Activated T-helper 1 cell treated with Interleukin-2 at 50 U/mL for 16 hours (primary cell): ENCODE data around the gene OR13J1.

Source experiments
- DNase-seq: peaks from one replicate; pipeline ENCODE4 v3.0.0-alpha.2; 2020; ENCODE audit warnings: low read depth

Gene OR13J1

DNA sequence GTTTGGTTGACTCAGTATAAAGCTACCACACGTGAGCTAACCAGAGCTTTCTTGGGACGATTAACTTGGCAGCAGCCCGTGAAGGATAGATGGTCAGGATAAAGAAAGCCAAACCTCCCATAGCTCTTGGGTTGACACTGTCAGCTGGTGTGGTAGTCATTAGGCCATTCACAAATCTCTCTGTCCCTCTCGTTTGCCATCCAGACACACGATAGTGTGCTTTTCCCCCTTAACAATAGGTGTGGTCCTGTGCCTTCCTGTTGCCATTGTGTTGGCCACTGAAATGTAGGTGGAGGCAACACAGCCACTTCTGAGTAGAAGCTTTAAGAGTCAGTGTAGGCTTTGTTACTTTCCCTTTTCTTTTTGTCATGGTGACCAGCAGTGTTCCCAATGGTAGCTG is 11.7 kb downstream of the OR13J1 start:
- DNase-seq = no peak

GRCh38 chr9:35856882-35857281 is 13.3 kb downstream of the OR13J1 start:
- DNase-seq = no peak

DNA sequence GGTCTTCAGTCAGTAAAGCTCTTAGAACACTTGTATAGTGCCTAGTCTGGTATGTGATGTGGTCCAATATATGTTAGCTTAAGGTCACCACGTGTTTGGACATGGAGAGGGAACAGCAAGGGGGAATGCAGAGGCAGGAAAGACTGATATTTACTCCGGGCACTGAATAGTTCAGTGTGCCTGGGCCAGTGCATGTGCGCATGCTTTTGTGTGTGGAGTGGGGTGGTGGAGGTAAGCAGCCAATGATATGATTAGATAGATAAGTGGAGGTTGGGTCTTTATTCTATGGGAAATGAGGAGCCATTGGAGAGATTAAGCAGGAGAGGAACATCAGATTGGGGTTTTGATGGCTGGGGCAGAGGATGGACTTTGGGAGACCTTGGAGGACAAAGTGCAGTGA is 14.0 kb downstream of the OR13J1 start:
- no peak for DNase-seq

GRCh38 chr9:35854091-35854762 is 16.0 kb downstream of the OR13J1 start:
- DNase-seq = no peak

- DNase-seq = no peak
Observed at GRCh38 chr9:35852876-35853865, 17.0 kb downstream of the OR13J1 start.

GRCh38 chr9:35852267-35852815 is 17.9 kb downstream of the OR13J1 start:
- no peak for DNase-seq

DNA sequence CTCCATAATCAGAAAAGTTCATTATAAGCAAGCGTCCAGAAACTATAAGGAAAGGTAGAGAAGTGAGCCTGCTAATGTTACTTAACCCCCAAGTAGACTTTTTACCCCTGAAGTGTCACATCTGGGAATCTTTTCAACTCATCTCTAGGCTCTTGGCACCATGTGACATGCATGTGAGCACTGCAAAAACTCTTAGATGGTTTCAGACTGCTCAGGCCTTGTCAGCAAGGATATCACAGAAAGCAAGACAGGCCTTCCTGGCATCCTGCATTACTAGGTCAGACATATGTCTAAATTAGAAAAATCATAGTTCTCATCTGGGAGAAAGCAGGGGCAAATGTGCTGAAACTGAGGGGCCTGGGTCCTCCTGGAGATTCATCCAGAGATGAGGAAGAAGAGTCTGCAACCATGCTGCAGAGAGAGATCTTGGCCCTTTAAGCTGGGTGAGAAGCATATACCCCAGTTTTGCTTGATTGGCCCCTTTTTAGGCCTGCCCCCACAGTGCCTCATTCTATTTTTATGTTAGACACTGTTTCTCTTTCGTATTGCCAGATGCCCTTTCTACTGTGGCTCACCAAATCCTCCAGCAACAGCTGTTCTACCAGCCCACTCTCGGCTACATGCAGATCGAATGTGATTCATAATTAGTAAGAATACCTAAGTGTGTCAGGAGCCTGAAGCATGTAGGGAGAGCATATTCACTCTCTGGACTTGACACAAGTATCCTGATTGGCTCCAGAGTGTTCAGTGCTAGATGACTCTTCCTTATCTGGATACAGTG is 22.2 kb downstream of the OR13J1 start:
- no peak for DNase-seq

DNA sequence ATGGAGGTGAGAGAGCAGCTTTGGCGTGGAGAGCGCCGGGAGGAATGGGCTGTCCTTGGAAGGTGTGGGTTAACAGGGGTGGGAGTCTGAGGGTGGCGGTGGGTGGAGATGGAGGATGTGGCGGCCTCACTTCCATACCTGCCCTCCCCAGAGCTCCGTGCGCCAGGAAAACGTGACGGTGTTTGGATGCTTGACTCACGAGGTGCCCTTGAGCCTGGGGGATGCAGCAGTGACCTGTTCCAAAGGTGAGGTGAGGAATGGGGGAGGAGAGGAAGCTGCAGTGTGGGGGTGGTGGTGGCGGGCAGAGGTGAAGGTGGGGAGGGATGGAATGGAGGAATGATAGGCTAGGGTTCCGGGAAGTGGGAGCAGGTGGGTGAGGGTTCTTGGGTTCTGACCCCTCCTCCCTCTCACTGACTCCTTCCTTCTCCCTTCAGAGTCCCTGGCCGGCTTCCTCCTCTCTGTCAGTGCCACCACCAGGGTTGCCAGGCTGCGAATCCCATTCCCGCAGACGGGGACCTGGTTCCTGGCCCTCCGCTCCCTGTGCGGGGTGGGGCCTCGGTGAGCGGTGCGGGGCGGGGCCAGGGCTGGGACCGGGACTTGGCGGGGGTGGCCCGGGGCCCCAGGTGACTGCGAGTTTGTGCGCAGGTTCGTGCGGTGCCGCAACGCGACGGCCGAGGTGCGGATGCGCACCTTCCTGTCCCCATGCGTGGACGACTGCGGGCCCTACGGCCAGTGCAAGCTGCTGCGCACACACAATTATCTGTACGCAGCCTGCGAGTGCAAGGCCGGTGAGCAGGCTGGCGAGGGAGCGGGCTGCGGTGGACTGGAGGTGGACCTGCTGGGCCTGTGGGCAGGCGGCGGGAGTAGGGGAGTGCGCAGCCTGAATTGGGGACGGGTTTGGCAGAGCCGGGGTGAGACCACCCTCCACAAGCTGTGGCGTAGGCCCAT is 24.1 kb downstream of the OR13J1 start:
- DNase-seq = no peak

- DNase-seq = no peak
Observed at GRCh38 chr9:35844628-35845270, 25.5 kb downstream of the OR13J1 start.

DNA sequence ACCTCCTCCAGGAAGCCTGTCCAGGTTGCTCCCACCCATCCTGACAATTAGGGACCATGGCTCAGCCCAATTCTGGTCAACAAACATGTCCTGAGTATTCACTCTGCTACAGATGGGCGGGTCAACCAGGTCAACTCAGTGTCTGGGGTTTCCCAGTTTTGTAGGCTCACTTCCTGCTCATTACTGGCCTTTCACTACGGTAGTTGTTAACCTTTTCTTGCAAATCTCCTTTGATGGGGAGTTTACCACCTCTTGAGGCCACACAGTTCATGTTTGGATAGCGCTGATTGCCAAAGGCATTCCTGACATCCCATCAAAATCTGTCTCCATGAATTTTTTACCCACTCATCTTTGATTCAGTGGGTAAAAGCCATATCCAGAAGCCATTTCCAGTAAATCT is 27.4 kb downstream of the OR13J1 start:
- DNase-seq = no peak

- DNase-seq = no peak
Observed at GRCh38 chr9:35842020-35842745, 28.0 kb downstream of the OR13J1 start.

- DNase-seq = no peak
Observed at GRCh38 chr9:35841645-35841900, 28.6 kb downstream of the OR13J1 start.

- DNase-seq = no peak
Observed at GRCh38 chr9:35840881-35841644, 29.1 kb downstream of the OR13J1 start.

GRCh38 chr9:35839926-35840325 is 30.3 kb downstream of the OR13J1 start:
- DNase-seq = no peak

GRCh38 chr9:35836595-35836994 is 33.6 kb downstream of the OR13J1 start:
- no peak for DNase-seq

DNA sequence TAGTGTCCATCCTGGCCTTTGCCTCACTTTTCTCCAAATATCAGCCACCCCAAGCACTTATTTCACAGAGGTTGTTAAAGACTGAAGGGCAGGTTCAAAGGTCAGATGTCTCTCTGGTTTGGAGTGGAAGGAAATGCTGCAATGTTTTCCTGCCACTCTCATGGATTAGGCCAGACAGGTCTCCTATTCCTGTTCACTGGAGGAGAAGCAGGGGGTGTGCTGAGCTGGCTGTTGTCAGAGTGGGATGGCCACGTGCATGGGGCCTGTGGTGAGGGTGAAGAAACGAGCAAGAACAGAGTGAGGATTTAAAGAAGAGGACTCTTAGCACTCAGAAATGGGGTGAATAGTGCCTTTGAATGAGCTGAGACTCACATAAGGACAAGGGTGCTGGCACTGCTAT is 34.4 kb downstream of the OR13J1 start:
- DNase-seq = no peak

DNA sequence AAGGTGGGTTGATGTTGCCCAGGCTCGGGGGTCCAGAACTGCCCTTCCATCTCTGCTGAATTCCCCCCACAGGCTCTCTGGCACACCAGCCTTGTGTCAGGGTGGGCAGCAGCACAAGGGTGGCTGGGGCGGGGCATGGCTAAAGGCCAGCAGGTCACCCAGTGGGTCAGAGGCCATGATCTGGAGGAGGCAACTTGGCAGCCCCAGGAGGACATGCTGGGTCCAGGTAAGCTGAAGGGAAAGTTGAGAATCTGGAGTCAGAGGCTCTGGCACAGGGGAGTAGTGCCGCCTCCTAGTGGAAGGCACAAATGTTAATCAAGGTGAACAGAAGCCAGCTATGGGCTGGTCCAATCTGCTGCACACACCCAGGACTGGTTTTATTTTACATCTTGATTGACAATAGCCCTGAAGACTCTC is 35.0 kb downstream of the OR13J1 start:
- no peak for DNase-seq

DNA sequence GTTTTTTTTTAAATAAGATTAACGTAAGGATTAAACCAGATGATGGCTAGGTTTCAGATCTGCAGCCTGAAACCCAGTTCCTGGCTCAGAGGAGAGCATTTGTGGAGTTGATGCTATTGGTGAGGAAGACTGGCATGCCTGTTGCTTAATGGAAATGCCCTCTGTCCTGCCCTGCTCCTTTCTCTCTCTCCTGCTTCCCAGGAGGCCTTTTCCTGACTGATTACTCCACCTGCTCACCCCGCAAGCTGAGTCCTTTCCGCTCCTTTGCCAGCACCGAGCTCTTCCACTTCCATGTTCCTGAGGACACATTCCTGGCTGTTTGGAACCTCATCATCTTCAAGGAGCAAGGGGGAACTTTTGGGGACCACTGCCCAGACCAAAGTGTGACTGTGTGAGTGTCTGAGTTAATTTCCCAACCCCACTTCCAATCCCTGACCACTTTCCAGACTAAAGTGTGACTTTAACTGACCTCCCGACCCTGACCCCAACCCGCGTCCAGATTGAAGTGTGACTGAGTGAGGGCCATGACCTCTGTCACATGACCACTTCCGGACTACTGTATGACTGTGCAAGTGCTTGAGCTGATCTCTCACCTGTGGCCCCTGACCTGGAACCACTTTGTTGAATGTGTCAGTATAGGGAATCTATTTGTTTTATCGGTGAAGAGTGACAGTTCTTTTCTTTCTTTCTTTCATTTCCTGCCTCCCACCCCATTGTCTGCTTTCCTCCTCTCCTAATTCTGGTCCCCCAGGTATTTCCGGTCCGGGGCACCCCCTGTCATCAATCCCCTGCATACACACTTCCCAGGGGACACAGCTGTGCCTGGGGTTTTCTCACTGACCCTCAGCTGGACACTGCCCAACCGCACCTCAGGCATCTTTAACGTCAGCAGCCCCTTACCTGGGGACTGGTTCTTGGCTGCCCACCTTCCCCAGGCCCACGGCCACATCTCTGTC is 35.7 kb downstream of the OR13J1 start:
- no peak for DNase-seq
